Endometrium (tissue), 2 donors: ENCODE results near the gene ACRBP.
"Not testable (repeated sequence)": the region's sequence is repeated elsewhere in the genome, so short reads cannot be mapped to it uniquely, and the experiment has no call there.

Experiments
- FAIRE-seq: peaks from 2 replicates; lab custom pipeline; 2012; peaks lifted over from hg19 to GRCh38; lab: Jason Lieb, UNC
- donor health status: control.
- donor health status: control.

Gene ACRBP

DNA sequence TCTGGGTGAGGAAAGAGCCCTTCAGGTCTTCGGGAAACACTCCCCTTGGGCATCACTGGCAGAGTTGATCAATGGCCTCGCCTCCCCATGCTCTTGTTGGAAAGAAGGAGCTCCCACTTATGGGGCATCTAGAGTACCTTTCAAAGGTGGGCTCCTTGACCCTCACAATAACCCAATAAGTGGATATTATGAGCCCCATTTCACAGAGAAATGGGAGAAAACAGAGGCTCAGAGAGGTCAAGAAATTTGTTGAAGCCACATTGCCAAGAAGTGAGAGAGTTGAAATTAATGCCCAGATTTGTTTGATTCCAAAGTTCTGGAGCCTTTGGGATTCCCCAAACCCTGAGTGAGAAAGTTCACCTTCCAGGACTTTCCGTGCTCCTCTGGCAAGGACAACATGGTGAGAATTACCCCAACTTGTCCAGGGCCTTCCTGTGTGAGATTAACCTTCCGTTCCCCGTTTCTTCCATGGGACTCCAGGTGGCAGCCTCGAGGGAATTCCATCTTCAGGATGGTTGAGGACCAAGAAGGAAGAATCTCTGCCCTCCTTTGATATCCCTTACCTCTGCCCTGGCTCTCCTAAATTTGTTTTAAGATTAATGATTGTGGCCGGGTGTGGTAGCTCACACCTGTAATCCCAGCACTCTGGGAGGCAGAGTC, 32.6 kb downstream of the ACRBP start:
- no peak for FAIRE-seq

DNA sequence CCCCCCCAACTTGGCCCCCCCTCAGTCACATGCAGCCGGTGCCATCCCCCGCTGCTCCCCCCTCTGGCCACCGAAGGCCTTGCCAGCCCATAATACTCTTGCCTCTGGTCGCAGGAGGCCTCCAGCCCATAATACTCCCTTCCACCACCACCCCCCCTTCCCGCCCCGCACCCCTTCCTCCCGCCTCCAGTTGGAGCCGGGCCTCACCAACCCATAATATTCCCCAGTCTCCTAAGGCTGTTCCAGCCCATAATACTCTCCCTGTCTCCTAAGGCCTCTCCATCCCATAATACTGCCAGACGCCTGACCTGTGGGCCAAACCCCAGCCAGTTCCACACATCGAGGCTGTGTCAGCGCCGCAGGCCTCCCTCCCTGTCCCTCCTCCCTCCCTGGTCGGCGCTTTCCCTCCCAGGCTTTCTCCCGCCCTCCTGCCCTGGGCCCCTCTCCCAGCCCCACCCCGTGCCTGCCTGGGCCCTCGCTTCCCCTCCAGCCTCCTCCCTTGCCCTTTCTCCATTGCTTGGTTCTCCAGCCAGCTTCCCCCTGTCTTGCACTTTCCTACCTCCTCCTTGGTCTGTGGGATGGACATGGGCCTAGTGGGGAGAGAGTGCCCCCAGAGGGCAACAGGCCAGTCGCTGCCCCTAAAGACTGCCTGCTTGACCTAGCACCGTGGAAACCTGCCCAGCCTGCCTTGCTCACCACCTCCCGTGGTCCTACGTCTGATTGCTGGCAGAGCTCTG, 33.3 kb downstream of the ACRBP start:
- FAIRE-seq = no peak

- FAIRE-seq = no peak
These were observed 34.0 kb downstream of the ACRBP start for GRCh38 chr12:6613015-6613775.

- no peak for FAIRE-seq
These were observed 34.6 kb downstream of the ACRBP start for GRCh38 chr12:6612652-6613014.

GRCh38 chr12:6612247-6612646, 35.0 kb downstream of the ACRBP start:
- FAIRE-seq = no peak

- FAIRE-seq = no peak
These were observed 38.5 kb downstream of the ACRBP start for GRCh38 chr12:6608592-6609281.

DNA sequence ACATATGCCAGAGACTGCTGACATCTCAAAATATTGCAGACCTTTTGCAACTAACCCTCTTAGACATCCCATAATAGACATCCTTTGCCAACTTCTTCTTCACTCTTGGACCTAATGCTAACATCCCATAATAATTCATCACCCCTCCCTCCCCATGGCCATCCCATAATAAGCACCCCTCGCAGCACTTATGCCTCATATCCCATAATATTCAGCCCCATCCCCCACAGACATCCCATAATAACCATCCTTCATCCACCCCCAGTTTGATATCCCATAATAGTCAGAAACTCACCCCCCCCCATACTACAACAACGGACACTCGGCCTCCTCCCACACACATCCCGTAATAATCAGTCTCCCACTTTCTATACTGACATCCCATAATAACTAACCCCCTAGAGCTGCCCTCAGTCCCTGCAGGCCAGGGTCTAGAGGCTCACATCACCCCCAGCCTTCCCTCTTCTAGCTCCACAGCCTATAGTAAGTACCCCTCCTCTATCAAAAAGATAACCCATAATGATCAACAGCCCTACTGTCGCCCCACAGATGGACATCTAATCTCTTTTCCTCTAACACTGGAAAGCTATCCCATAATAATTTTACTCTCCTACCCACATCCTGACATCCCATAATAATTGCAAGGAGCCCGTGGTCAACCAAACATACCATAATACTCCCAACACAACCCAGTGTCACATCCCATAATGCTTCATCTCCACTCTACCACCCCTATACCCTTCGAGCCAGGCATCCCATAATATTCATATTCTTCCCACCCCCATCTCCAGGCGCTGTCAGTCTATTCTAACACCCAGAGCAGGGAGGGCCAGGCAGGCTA, 39.3 kb downstream of the ACRBP start:
- FAIRE-seq = no peak

- FAIRE-seq = no peak
These were observed 40.7 kb downstream of the ACRBP start for GRCh38 chr12:6606331-6607131.

GRCh38 chr12:6605421-6606330, 41.6 kb downstream of the ACRBP start:
- no peak for FAIRE-seq

GRCh38 chr12:6604259-6605029, 42.8 kb downstream of the ACRBP start:
- no peak for FAIRE-seq

GRCh38 chr12:6603095-6603567, 44.1 kb downstream of the ACRBP start:
- FAIRE-seq = no peak

DNA sequence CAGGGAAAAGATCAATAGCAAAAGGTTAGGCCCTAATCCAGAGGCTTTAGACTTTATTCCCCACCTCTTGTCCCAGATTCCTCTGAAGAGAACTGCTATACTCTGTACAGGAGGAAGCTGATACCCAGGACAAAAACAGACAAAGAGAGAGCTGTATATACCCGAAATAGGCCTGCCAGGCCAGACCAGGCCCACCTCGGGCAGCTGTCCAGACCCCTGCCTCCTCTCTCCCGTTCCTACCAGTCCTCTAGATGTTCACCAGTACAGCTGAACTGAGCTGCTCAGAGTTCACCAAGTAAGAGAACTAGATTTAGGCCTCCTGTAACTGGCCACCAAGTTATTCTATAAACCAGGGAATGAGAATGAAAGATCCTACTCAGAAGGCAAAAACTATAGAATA, 44.7 kb downstream of the ACRBP start:
- no peak for FAIRE-seq

- not testable (repeated sequence) for FAIRE-seq
These were observed 51.6 kb downstream of the ACRBP start for GRCh38 chr12:6595673-6596072.

GRCh38 chr12:6592087-6592486, 55.1 kb downstream of the ACRBP start:
- no peak for FAIRE-seq
